SW 1271 (cell line): ENCODE data around the gene KLHL11.
A peak's percentile ranks its signal among the peaks of the same experiment; 100 is the strongest.

Source experiments
- DNase-seq, 2 experiments: peaks; one replicate each; lab custom pipeline; 2025; lab: John Stamatoyannopoulos, UW

KLHL11 gene, protein sequence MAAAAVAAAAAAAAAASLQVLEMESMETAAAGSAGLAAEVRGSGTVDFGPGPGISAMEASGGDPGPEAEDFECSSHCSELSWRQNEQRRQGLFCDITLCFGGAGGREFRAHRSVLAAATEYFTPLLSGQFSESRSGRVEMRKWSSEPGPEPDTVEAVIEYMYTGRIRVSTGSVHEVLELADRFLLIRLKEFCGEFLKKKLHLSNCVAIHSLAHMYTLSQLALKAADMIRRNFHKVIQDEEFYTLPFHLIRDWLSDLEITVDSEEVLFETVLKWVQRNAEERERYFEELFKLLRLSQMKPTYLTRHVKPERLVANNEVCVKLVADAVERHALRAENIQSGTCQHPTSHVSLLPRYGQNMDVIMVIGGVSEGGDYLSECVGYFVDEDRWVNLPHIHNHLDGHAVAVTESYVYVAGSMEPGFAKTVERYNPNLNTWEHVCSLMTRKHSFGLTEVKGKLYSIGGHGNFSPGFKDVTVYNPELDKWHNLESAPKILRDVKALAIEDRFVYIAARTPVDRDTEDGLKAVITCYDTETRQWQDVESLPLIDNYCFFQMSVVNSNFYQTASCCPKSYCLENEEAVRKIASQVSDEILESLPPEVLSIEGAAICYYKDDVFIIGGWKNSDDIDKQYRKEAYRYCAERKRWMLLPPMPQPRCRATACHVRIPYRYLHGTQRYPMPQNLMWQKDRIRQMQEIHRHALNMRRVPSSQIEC

DNA sequence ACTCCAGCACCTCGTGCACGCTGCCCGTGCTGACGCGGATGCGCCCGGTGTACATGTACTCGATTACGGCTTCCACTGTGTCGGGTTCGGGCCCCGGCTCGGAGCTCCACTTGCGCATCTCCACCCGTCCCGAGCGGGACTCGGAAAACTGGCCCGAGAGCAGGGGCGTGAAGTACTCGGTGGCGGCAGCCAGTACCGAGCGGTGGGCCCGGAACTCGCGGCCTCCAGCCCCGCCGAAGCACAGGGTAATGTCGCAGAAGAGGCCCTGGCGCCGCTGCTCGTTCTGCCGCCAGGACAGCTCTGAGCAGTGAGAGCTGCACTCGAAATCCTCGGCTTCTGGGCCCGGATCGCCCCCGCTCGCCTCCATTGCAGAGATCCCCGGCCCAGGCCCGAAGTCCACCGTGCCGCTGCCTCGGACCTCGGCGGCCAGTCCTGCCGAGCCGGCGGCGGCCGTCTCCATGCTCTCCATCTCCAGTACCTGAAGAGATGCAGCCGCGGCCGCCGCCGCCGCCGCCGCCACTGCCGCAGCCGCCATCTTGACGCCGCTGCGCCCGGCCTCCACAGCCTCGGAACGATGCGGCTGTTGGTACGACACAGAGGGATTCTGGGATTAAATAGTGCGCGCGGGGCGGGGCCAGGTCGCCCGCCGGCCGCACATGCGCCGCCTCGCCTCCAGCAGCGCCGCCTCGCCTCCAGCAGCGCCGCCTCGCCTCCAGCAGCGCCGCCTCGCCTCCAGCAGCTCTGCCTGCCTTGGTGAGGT lies at the start of gene KLHL11:
TSS of gene KLHL11 (minus strand) at position 588 of the 760 bp plus-strand sequence. CDS start at position 535, 53 bp downstream.
- DNase-seq, result peak; percentile 69 to 86

DNA sequence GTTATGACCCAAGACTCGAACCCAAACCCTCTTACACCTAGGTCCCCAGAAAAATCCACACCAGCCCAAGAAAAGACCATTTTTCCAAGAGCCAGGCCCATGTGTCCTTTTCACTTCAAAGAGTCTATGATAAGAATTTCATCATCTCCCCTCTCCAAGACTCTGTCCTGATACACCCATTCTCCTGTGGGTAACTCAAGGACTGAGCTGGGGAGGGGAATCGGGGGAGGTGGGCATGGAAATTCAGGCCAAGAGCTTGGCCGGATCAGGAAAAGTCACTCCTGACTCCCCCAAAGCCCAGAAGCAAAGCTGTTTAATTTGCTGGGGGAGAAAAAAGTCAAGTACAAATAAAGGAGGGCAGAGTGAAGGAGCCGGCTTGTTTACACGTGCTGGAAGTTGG lies 49.8 kb upstream of the KLHL11 start:
- no peak for DNase-seq

DNA sequence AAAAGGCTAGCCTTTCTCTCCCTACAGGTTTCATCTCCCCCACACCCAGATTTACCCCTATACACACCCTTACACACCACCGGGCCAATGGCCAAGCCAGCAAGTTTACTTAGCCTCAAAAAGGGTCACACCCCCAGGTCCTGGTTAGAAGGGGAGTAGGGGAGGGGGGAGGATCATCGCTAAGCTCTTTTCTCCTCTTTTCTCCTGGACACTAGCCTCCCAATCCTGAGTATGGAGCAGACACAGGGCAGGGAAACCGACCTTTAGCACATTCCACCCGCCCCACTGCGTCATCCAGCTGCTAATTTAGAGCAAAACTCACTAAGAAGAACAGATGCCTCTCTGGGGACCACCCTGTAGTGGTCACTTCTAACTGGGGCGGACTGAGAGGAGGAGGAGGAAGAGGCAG lies 49.1 kb upstream of the KLHL11 start:
- no peak for DNase-seq

DNA sequence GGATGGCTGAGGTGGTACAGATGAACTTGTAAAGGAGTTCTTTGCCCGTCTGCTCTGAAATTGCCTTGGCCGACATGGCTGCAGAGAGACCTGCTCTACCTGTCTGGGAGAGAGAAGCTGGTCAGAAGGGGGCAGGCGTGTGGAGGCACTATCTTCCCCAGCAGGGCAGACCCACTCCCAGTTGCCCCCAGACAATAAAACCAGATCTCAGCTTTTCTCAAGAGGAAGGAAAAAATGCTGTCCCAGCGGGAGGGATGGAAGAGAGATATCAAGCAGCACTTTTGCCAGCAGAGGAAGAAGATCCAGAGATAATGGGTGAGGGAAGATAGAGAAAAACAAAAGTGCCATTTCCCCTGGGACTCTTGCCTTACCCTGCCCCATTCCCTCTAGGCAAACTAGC lies 48.6 kb upstream of the KLHL11 start:
- no peak for DNase-seq

DNA sequence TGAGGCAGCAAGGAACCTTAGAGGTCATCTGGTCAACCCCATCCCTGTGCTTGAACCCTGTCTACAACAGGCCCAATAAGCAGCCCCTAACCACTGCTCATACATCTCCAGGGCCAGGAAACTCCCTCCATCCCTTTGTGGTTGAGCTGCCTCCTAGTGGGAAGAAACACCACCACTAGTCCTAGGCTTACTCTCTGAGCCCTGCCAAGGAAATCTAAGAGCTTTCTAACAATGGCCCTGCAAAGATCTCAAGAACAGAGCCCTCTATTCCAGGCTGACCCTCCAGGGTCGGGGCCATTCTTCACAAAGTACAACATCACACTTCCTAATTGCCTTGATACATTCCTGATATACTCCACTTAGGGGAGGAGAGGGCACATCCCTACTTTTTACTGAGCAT lies 47.7 kb upstream of the KLHL11 start:
- no peak for DNase-seq

DNA sequence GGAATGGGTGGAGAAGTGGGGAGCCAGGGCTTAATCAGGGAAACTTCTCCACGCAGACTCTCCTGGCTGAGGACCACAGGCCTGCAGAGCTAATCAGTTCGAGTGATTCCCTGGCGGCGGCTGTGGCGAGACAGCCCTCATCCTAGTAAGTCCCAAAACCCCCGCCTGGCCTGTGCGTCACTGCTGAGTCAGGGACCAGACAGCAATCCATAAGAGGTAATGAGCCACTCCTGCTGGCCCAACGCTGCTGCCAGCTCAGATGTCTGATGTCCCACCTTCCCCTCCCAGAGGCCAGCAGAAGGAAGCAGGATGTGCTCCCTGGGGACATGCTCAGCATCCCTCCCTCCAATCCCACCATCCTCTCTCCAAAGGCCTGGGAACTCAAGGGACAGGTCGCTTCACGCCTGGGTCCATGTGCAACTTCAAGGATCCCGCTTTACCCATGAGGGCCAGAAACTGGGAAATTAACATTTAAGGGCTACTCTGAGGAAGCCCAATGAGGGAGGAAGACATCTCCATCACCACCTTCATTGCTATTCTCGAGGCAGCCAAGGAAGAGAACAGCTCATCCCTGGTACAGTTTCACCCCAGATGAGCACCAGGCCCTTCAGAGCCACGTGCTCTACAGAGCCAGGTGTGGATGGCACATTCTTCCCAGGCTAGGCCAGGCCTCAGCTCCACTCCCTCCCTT lies 45.6 kb upstream of the KLHL11 start:
- no peak for DNase-seq

DNA sequence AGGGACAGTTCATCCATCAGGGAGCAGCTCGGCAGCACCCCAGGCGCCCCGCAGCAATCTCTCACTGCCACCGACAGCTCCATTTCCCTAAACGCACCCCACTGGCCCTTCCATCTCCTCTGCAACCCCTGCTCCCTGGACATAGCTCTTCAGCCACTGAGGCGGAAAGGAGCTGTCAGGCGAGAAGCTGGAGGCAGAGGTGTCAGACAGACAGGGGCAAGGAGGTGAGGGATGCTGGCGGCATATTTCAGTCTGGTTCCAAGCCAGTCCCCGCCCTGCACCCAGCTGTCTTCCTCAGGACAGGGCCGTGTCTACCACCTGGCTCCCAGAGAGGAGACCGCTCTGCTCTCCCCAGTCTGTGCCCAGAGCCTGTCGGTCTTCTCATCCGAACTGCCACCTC lies 43.9 kb upstream of the KLHL11 start:
- no peak for DNase-seq

DNA sequence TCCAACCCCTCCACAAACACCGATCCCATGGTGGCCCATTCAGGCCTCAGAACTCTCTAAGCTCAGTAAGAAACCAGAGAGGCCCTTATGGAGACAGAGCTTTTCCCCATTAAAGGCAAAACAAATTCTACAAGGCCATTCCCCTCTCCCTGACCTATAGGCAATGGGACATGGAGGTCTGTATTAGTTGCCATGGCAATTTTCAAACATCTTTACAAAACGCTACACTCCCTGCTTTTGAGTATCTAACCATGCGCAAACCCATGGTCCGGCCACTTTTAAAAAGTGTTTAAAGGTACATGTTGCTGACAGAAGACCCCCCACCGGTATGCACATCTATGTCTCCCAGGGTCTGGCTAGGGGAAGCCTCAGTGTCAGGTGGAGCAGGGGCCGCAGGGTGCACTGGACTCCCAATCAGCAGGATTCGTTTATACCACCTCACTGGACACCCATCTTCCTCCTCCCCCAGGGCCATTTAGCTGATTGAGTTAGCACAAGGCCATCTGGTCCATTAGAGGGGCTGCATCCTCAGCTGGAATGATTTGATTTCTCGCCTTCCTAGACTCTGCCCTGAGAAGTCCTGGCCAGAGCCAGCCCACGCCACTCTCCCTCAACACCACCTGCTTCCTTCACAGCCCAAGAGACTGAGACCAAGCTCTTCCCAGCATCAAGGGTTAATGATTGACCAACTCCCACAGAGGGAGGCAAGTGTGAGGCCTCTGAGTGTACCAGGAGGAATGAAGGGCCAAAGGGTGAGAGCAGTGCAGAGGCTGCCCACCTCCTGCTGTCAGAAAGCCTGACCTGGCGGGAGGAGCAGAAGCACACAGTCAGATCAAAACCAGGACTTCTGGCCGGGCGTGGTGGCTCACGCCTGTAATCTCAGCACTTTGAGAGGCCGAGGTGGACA lies 42.7 kb upstream of the KLHL11 start:
- no peak for DNase-seq

DNA sequence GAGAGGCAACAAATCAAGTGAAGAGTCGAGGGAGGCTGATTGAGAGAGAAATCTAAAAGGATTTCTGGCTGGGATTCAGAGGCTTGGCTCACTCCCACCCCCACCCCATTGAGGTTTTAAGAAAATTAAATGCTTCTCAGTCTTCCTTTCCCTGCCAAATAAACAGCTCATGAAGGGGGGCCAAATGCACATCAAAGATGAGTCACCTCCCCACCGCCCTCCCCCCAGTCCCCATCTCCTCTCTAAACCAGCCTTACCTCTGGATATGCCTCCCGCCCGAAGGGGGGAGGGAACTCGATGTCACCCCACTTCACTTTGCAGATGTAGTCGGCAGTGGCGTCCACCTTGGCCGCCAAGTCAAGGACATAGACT lies 41.9 kb upstream of the KLHL11 start:
- no peak for DNase-seq

DNA sequence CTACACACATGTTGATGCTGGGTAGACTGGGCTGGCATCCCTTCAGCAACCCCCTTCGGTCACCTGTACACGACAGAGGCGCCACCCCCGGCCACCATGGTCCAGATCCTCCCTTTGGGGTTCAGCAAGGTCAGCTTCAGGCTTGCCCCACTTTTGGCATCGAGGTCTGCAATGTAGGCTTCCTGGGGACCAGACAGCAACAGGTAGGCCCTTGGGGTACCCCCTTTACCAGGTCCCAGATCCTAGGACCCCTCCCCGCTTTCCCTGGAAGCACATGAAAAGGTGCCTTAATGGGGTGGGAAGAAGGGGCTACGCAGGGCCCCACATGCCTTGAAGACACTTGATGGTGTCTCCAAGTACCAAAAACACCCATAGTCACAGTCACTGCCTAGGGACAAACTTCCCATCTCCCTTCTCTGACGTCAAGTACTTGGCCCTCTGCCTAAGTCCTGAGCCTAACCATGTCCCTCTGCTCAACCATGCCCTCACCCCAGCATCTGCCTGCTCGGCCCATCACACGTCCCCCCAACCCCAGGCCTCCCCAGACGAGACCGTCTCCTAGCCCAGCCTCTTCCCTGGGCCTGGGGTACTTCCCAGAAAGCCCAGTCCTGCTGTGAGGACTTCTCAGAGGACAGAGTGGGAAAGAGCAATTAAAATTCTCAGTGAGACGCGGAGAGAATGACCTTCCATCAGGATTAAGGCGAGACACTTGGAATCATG lies 41.4 kb upstream of the KLHL11 start:
- DNase-seq, result no peak

DNA sequence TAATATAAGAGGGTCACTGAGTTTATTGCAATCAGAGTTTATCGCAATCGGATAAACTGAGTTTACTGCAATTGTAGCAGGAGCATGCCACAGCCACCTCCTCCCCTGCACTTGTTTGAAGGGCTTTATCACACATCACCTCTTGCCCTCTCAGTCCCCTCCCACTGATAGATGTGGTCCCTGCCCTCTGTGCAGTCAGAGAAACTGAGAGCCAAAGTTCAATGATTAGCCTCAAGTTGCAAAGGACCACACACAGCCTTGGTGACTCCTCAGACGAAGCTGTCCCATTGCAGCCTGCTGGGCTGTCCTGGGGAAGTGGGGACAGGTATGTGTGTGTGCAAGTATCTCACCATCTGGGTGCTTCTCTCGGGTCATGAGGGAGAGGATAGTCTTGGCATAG lies 39.9 kb upstream of the KLHL11 start:
- no peak for DNase-seq

DNA sequence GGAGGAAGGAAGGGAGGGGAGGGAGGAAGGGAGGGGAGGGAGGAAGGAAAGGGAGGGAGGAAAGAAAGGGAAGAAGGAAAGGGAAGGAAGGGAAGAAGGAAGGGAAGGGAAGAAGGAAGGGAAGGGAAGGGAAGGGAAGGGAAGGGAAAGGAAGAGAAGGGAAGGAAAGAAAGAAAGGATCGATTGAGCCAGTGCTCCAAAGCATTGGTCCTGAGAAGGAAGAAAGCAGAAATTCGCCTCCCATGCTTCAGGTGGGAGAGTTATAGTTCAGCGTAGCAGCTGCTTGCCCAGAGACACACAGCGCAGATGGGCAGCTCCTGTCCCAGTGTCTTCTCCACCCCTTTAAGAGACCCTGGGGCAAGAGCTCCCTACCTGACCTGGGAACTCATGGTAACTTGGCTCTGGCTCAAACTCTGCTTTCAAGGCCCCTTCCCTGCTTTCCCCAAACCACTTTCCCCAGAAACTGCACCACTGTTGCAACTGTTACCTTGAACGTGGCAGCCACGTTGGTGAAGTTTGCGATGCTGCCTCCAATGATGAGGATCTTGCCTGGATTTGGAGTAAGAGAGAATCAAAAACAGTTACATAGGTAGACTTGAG lies 39.1 kb upstream of the KLHL11 start:
- DNase-seq, result no peak

DNA sequence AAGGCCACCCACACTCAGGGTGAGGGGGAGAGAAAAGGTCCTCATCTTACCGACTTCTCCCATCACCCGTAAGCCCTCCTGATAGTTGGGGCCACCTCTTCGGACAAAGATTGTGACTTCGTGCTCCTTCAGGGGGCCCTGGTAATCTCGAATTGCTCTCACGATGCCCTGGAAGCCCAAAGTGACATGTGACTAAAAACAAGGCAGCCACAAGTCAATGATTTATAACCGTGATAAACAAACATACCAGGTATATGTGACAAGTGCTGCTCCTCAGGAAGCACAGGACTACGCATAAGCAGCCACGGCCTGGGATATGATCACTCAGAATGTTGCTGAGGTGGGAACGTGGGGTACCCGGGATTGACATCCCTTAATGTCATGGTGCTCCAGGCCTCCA lies 36.4 kb upstream of the KLHL11 start:
- DNase-seq, result no peak

DNA sequence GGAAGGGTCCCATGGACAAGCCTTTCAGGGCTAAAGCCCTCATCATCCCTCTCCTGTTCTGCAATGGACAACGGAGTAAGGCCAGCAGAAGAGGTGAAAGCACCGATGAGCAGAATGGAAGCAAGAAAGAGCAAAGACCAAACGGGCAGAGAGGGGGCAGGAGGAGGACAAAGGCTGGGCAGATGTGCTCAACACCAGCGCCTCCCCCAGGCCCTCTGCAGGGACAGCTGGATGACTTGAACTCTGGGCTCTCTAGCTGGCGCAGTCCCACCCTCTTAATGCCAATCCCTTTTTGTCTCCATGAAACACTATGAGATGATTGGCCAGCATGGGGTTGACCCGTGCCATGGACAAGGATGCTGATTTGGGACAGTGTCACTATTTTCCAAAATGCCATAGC lies 31.5 kb upstream of the KLHL11 start:
- no peak for DNase-seq

DNA sequence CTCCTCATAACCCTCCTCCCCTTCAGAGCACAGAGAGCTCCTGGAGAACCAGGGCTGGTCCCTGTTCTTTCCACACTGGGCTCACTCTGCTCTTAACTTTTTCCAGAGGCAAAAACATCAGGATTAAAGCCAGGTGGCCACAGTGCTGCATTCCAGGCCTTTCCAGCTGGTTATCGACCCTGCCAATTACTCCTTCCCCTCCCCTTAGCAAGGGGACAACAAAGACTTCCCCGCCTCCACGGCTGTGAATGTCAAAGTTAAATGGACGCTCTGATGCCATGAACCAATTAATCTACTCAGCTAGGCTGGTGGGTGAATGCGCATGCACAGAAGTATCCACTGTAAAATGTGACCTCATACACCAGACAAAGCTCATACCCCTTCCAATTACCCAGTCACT lies 30.4 kb upstream of the KLHL11 start:
- DNase-seq, result no peak

DNA sequence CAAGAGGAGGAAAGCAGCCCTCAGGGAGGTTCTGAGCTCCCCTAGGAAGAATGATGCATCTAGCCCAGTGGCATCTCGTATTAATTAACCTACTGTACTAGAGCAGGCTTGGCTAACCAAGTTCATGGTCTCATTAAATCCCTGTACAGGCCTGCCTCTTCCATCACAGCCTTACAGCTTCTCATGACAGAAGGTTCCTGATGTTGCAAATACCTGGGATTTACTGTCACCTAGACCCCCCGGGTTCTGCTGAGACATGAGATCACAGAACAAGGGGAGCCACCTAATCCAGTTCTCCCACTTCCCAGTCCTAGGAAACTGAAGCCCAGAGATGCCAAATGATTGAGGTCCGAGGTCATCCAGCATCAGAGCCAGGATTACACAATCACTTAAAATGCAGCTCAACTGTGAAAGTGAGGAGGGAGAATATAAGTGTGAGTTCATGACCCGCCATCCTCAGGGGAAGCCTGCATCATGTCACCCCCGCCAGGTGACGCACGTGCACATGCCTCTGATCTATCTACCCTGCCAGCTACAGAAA lies 29.6 kb upstream of the KLHL11 start:
- no peak for DNase-seq

DNA sequence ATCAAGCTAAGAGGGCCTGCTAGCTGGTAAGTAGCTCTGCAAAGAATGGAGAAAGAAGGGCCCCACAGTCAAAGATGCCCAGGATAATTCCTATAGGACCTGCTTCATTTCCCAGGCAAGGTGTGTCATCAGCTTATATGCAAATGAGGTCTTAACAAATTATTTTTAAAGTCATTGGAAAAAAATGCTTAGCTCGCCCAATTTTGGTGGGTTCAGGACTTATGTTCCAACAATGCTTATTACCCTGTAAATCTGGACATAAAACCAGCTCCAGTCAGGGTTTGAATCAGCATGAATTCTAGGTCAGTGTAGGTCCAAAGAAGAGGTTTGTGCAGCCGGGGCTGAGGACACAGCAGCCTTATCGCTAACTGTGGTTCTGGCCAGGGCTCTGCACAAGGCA lies 28.2 kb upstream of the KLHL11 start:
- DNase-seq, result no peak

DNA sequence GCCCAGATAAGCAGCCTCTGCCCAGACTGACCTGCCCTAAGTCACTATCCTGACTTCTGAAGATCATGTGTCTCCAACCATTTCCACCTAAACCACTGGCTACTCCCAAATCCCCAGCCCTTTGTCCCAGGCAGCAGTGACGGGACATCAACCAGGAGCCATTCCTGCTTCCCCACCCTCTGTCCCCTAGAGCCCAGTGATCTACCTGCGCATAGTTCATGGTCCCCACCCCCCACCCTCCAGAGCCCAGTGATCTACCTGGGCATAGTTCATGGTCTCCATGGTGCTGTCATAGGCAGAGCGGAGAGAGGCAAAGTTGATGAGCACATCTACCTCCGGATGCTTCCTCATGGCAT lies 26.8 kb upstream of the KLHL11 start:
- no peak for DNase-seq

DNA sequence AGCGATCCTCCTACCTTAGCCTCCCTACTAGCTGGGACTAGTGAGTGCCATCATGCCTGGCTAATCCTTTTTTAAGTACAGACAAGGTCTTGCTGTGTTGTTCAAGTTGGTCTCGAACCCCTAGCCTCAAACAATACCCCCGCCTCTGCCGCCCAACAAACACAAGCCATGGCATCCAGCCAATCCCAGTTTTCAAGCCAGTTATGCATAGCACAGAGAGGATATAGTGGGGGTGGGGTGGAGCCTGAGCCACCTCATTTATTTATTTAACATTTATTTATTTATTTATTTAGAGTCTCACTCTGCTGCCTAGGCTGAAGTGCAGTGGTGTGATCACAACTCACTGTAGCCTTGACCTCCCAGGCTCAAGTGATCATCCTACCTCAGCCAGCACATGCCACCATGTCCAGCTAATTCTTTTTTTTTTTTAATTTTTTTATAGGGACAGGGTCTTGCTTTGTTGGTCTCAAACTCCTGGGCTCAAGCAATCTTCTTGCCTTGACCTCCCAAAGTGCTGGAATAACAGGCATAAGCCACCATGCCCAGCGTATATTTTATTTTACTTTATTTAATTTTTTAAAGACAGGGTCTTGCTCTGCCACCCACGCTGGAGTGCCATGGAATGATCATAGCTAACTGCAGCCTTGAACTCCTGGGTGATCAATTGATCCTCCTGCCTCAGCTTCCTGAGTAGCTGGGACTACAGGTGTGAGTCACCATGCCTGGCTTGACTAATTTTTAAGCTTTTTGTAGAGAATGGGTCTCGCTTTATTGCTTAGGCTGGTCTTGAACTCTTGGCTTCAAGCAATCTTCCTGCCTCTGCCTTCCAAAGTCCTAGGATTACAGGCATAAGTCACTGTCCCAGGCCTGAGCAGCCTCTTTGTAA lies 26.2 kb upstream of the KLHL11 start:
- no peak for DNase-seq
